Tibial nerve (tissue), 4 donors: ENCODE measurements around the gene DYRK1B.

Experiments used
- EP300 ChIP-seq, 2 donors: sonication (generic); formaldehyde crosslinking; IDR thresholded peaks; one replicate each; pipeline ENCODE4 v1.6.1; 2017; ENCODE audit warnings: antibody characterized with exemption in 2 of 2, mild to moderate bottlenecking in 1 of 2
- POLR2A ChIP-seq, 2 donors: fragments of 450-650 bp; IDR thresholded peaks; one replicate each; pipeline ENCODE4 v1.6.1; 2017; ENCODE audit warnings: antibody characterized with exemption in 2 of 2, mild to moderate bottlenecking in 2 of 2, moderate library complexity in 2 of 2
- TF ChIP-seq, protein P1 (sequence below), 5 experiments: fragments of 200-600 bp in 3 of 5; fragments of 450-650 bp in 2 of 5; sonication (generic) in 3 of 5; IDR thresholded peaks; one replicate each; pipeline ENCODE4 v1.5.1; 2016 to 2019; ENCODE audit warnings: antibody characterized with exemption in 5 of 5, mild to moderate bottlenecking in 3 of 5, moderate library complexity in 2 of 5

DNA sequence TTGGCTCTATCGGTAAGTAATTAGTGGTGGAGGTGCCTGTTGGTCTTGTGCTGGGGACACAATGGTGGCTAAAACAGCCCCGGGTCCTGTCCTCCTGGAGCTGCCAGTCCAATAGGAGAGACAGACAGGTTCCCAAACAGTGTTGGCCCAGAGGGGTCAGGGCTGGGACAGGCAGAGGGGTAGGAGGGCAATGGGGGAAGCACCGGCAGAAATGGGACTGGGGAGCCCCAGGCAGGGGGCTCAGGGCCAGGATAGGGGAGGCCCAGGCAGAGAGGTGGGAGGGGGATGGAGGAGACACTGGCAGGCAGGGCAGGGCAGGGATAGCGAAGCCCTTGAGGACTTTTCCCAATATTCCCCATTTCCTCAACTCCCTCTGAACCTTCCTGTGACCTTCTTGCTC, 14.4 kb upstream of the DYRK1B start:
- TF ChIP-seq, protein P1, sequence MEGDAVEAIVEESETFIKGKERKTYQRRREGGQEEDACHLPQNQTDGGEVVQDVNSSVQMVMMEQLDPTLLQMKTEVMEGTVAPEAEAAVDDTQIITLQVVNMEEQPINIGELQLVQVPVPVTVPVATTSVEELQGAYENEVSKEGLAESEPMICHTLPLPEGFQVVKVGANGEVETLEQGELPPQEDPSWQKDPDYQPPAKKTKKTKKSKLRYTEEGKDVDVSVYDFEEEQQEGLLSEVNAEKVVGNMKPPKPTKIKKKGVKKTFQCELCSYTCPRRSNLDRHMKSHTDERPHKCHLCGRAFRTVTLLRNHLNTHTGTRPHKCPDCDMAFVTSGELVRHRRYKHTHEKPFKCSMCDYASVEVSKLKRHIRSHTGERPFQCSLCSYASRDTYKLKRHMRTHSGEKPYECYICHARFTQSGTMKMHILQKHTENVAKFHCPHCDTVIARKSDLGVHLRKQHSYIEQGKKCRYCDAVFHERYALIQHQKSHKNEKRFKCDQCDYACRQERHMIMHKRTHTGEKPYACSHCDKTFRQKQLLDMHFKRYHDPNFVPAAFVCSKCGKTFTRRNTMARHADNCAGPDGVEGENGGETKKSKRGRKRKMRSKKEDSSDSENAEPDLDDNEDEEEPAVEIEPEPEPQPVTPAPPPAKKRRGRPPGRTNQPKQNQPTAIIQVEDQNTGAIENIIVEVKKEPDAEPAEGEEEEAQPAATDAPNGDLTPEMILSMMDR (IDR thresholded peaks at IDR 0.05): no peak
- TF ChIP-seq EP300 (IDR thresholded peaks at IDR 0.05) (no peak), POLR2A (IDR thresholded peaks at IDR 0.05) (no peak)
